ENCODE data around the gene CCDC92. TPM values are rescaled to one million over a fixed set of nuclear protein-coding genes. Genes with fewer than 3 reads are reported as not detected.

CCDC92 gene
- total and polyA plus RNA-seq, 2 donors from 2014 or later: 39.3 to 41.4 TPM

DNA sequence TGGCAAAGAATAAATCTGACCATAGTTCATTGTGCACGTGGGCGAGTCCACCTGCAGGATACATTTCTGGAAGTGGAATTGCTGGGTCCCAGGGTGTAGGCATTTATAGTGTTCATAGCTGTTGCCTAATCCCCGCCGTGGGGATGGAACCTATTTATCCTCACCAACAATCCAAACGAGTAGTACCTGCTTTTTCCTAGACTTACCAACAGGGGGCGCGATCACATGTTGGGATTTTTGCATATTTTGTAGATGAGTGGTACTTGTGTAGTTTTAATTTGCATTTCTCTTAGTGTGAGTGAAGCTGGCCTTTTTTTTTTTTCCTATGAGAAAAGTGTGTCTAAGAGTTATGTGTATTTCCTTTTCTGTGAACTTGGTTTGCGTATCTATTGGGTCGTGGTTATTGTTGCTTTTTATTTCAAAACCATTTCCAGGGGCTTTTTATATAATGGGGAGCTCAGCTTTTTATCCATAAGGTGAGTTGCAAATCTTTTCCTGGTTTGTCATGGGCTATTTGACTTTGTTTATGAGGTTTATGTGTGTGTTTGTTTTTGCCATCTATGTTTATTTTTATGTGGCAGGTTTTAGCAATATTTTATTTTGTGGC, 67.2 kb downstream of the CCDC92 start:
- no peaks in the 10 kb centered on the region for H3K4me1 ChIP-seq (ENCODE audit: control insufficient read depth in 2 of 3, insufficient read depth in 2 of 3, low read depth in 1 of 3, low read length in 3 of 3)
- intact Hi-C loops (cut with DNase I): loop anchor here (10.0 kb wide), 1 partner anchor 79 kb away; no protein-coding TSS in a partner anchor
- H3K27me3 ChIP-seq (ENCODE audit: control insufficient read depth, insufficient read depth, low read length): no peaks in the 10 kb centered on the region
- peak in 4 of 5 donors; percentile 23 to 76 (median 40) for DNase-seq
- no peak overlapping the region for H3K9ac ChIP-seq (ENCODE audit: low read length in 3 of 3)
- FAIRE-seq: peak; percentile 91
- H3K4me3 ChIP-seq (ENCODE audit: low read length in 3 of 3): no peak overlapping the region
- H3K36me3 ChIP-seq (ENCODE audit: control insufficient read depth in 2 of 3, insufficient read depth in 3 of 3, low read length in 3 of 3): no peaks in the 10 kb centered on the region
- no peak overlapping the region for H3K27ac ChIP-seq (ENCODE audit: low read depth in 2 of 2, low read length in 2 of 2)
- H3K9me3 ChIP-seq (ENCODE audit: control insufficient read depth in 2 of 3, insufficient read depth in 1 of 3, low read length in 3 of 3): no peaks in the 10 kb centered on the region
- TF ChIP-seq, protein P1, sequence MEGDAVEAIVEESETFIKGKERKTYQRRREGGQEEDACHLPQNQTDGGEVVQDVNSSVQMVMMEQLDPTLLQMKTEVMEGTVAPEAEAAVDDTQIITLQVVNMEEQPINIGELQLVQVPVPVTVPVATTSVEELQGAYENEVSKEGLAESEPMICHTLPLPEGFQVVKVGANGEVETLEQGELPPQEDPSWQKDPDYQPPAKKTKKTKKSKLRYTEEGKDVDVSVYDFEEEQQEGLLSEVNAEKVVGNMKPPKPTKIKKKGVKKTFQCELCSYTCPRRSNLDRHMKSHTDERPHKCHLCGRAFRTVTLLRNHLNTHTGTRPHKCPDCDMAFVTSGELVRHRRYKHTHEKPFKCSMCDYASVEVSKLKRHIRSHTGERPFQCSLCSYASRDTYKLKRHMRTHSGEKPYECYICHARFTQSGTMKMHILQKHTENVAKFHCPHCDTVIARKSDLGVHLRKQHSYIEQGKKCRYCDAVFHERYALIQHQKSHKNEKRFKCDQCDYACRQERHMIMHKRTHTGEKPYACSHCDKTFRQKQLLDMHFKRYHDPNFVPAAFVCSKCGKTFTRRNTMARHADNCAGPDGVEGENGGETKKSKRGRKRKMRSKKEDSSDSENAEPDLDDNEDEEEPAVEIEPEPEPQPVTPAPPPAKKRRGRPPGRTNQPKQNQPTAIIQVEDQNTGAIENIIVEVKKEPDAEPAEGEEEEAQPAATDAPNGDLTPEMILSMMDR (IDR thresholded peaks at IDR 0.05; ENCODE audit: borderline replicate concordance, extremely low read depth, insufficient read depth): peak; percentile 60

DNA sequence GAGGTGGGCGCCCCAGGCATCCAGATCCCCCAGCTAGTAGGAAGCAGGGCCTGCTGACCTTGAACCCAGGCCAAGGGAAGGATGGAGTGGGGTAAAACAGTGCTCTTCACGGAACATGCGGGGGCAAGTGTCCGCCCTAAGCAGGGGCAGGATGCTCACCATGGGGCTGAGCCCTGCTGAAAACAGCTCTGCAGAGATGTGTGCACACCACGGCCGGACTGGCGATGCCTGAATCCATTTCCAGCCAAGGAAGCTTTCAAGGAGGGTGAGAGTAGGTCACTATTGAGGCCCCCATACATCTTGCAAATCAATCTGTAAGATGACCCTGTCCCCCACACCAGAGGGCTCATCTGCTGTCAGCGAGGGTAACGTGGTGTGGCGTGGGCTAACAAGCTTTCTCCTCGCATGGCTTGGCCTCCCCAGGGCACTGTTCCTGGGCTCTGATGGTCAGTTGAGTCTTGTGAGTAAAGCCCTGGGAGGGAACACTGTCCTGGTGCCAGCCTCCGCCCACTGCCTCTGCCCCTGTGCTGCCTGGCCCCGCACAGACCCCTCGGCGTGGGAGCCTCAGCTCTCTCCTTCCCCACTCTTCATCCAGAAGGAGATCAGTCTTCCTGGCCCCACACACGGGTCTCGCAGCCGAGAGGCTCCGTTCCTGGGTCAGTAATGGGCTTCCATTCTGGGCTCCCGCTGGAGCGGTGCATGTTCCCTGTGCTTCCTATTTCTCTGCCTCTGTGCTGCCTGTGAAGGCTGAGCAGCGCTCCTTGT, 69.1 kb downstream of the CCDC92 start:
- no peaks in the 10 kb centered on the region for H3K4me1 ChIP-seq (ENCODE audit: control insufficient read depth in 2 of 3, insufficient read depth in 2 of 3, low read depth in 1 of 3, low read length in 3 of 3)
- FAIRE-seq (no peak), DNase-seq (no peak)
- no peaks in the 10 kb centered on the region for H3K9me3 ChIP-seq (ENCODE audit: control insufficient read depth in 2 of 3, insufficient read depth in 1 of 3, low read length in 3 of 3)
- no peak overlapping the region for H3K27ac ChIP-seq (ENCODE audit: low read depth in 2 of 2, low read length in 2 of 2)
- no peak overlapping the region for H3K9ac ChIP-seq (ENCODE audit: low read length in 3 of 3)
- TF ChIP-seq, protein P1 (IDR thresholded peaks at IDR 0.05; ENCODE audit: borderline replicate concordance, extremely low read depth, insufficient read depth): no peak
- no peaks in the 10 kb centered on the region for H3K36me3 ChIP-seq (ENCODE audit: control insufficient read depth in 2 of 3, insufficient read depth in 3 of 3, low read length in 3 of 3)
- no peaks in the 10 kb centered on the region for H3K27me3 ChIP-seq (ENCODE audit: control insufficient read depth, insufficient read depth, low read length)
- intact Hi-C loops (cut with DNase I): loop anchor here (10.0 kb wide), 1 partner anchor 81 kb away; no protein-coding TSS in a partner anchor
- peak overlapping the region in 1 of 3 donors; percentile 14 for H3K4me3 ChIP-seq (ENCODE audit: low read length in 3 of 3)

DNA sequence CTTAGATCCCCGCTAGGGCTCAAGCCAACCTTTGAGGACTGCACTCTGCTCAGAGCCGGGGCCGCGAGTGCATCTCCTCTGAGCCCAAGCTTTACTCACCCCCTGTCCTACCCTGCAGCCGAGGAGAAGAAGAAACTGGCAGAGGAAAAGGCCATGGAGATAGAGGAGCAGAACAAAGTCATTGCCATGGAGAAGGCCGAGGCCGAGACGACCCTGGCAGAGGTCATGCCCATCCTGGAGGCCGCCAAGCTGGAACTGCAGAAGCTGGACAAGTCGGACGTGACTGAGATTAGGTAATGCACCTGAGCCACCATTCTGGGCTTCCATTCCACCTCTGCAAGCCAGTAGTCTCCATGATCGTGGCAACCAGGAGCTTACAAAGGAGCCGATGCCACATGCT, 69.8 kb downstream of the CCDC92 start:
- Histone ChIP-seq H3K36me3 (ENCODE audit: control insufficient read depth in 2 of 3, insufficient read depth in 3 of 3, low read length in 3 of 3) (no peaks in the 10 kb centered on the region), H3K27me3 (ENCODE audit: control insufficient read depth, insufficient read depth, low read length) (no peaks in the 10 kb centered on the region), H3K4me3 (ENCODE audit: low read length in 3 of 3) (no peak overlapping the region), H3K4me1 (ENCODE audit: control insufficient read depth in 2 of 3, insufficient read depth in 2 of 3, low read depth in 1 of 3, low read length in 3 of 3) (no peaks in the 10 kb centered on the region), H3K27ac (ENCODE audit: low read depth in 2 of 2, low read length in 2 of 2) (no peak overlapping the region), H3K9ac (ENCODE audit: low read length in 3 of 3) (no peak overlapping the region), H3K9me3 (ENCODE audit: control insufficient read depth in 2 of 3, insufficient read depth in 1 of 3, low read length in 3 of 3) (no peaks in the 10 kb centered on the region)
- intact Hi-C loops (cut with DNase I): loop anchor here (10.0 kb wide), 1 partner anchor 82 kb away; no protein-coding TSS in a partner anchor
- no peak for FAIRE-seq
- DNase-seq: no peak
- TF ChIP-seq, protein P1 (IDR thresholded peaks at IDR 0.05; ENCODE audit: borderline replicate concordance, extremely low read depth, insufficient read depth): no peak

Data from kidney (tissue), 14 donors.